ENCODE data around the gene GOLGA6L1. TPM values are rescaled to one million over a fixed set of nuclear protein-coding genes. Genes with fewer than 3 reads are reported as not detected.
"Not testable (repeated sequence)": the region's sequence is repeated elsewhere in the genome, so short reads cannot be mapped to it uniquely, and the experiment has no call there.

GOLGA6L1 gene
- total RNA-seq, 6 experiments from 2014 or later, result not detected

DNA sequence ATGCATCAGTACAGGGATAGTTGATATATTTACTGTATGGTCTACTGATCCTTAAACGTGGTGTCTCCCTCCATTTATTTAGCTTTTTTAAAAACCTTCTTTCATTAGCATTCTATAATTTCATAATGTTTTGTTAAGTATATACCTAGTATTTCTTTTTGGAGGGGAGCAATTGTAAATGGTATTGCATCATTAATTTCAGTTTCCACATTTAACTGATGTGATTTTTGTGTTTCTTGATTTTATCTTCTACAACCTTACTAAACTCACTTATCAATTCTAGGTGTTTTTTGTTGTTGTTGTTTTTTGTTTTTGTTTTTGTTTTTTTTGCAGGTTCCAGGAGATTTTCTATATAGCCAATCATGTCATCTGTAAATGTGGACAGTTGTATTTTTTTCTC lies 18.4 kb downstream of the GOLGA6L1 start:
- Histone ChIP-seq H3K4me1 (no peaks in the 10 kb centered on the region), H3K27ac (no peak overlapping the region), H3K4me3 (no peak overlapping the region), H3K36me3 (no peaks in the 10 kb centered on the region), H3K27me3 (no peaks in the 10 kb centered on the region), H3K9me3 (no peaks in the 10 kb centered on the region)
- TF ChIP-seq POLR2A (IDR thresholded peaks at IDR 0.05), result no peak
- TF ChIP-seq, protein P1, sequence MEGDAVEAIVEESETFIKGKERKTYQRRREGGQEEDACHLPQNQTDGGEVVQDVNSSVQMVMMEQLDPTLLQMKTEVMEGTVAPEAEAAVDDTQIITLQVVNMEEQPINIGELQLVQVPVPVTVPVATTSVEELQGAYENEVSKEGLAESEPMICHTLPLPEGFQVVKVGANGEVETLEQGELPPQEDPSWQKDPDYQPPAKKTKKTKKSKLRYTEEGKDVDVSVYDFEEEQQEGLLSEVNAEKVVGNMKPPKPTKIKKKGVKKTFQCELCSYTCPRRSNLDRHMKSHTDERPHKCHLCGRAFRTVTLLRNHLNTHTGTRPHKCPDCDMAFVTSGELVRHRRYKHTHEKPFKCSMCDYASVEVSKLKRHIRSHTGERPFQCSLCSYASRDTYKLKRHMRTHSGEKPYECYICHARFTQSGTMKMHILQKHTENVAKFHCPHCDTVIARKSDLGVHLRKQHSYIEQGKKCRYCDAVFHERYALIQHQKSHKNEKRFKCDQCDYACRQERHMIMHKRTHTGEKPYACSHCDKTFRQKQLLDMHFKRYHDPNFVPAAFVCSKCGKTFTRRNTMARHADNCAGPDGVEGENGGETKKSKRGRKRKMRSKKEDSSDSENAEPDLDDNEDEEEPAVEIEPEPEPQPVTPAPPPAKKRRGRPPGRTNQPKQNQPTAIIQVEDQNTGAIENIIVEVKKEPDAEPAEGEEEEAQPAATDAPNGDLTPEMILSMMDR (IDR thresholded peaks at IDR 0.05), result no peak
- DNase-seq (no peak), ATAC-seq (no peak)
- intact Hi-C loops (cut with DNase I), result no loop called here
- 35% methylated on average over 1 of the region's 1 CpG for WGBS (ENCODE audit: insufficient coverage, low coverage, low lambda C conversion rate, missing lambda C conversion rate)

DNA sequence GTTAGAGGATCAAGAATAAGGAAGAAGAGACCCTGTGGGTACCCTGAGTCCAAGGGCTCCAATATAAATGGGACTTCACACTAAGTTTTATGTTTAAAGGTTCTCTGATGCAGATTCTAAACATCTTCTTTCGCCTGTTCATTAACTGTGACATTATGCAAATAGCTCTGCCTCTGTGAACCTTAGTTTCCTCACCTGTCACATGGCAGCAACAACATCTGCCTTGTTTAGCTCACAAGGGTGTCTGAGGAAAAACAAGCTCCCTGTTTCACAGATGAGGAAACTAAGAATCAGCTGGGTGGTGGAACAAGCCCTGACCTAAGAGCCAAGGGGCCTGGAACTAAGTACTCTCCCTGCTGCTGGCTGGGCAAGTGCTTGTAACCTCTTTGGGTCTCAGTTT lies 40.8 kb downstream of the GOLGA6L1 start:
- Histone ChIP-seq H3K27me3 (no peaks in the 10 kb centered on the region), H3K4me3 (no peak overlapping the region), H3K27ac (no peak overlapping the region), H3K4me1 (no peaks in the 10 kb centered on the region), H3K36me3 (no peaks in the 10 kb centered on the region), H3K9me3 (no peaks in the 10 kb centered on the region)
- ATAC-seq (no peak), DNase-seq (no peak)
- 23% methylated on average over 1 of the region's 1 CpG for WGBS (ENCODE audit: insufficient coverage, low coverage, low lambda C conversion rate, missing lambda C conversion rate)
- intact Hi-C loops (cut with DNase I), result no loop called here
- TF ChIP-seq, protein P1 (IDR thresholded peaks at IDR 0.05), result no peak
- no peak for TF ChIP-seq POLR2A (IDR thresholded peaks at IDR 0.05)

DNA sequence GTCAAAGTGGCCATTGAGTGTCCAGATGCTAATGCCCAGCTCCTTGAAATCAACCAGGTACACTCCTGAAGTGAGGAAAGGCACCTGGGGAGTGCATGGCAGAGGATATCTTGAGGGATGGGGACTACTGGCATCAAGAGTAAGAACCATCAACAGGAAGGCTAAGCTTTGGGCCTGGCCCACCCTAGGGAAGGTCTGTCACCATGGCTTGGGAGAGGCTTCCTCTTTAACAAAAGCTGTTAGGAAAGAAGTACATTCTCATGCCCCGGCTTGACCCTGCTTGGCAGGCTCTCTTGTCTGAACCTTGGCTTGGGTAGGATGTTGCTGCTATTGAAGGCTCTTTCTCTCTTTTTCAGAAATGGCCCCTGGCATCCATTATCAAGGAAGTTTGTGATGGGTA lies 53.5 kb downstream of the GOLGA6L1 start:
- Histone ChIP-seq H3K36me3 (no peaks in the 10 kb centered on the region), H3K27me3 (no peaks in the 10 kb centered on the region), H3K4me3 (no peak overlapping the region), H3K9me3 (no peaks in the 10 kb centered on the region), H3K27ac (no peak overlapping the region), H3K4me1 (no peaks in the 10 kb centered on the region)
- no peak for TF ChIP-seq POLR2A (IDR thresholded peaks at IDR 0.05)
- TF ChIP-seq, protein P1 (IDR thresholded peaks at IDR 0.05), result no peak
- DNase-seq, result no peak
- WGBS (ENCODE audit: insufficient coverage, low coverage, low lambda C conversion rate, missing lambda C conversion rate), result 80% methylated on average over 1 of the region's 1 CpG
- no peak for ATAC-seq
- intact Hi-C loops (cut with DNase I), result no loop called here

DNA sequence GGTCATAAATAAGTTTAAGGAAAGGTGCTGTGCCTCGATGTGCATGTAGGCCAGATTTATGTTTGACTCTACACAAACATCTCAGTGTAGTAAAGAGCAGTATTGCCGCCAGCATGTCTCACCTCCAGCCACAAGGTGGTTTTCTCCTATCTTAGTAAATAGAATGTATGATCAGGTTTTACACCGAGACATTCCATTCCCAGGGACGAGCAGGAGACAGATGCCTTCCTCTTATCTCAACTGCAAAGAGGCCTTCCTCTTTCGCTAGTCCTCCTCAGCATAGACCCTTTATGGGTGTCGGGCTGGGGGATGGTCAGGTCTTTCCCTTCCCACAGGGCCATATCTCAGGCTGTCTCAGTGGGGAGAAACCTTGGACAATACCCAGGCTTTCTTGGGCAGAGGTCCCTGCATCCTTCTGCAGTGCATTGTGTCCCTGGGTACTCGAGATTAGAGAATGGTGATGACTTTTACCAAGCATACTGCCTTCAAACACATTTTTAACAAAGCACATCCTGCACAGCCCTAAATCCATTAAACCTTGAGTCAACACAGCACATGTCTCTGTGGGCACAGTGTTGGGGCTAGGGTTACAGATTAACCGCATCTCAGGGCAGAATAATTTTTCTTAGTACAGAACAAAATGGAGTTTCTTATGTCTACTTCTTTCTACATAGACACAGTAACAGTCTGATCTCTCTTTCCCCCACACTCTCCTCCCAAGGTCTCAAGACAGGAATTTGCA lies 54.5 kb downstream of the GOLGA6L1 start:
- H3K4me1 ChIP-seq; DNase-seq; H3K27me3 ChIP-seq; H3K4me3 ChIP-seq; H3K36me3 ChIP-seq; H3K27ac ChIP-seq; ATAC-seq; intact Hi-C loops (cut with DNase I); H3K9me3 ChIP-seq: not testable (repeated sequence)
- 57% methylated on average over 8 of the region's 8 CpGs for WGBS (ENCODE audit: insufficient coverage, low coverage, low lambda C conversion rate, missing lambda C conversion rate)

DNA sequence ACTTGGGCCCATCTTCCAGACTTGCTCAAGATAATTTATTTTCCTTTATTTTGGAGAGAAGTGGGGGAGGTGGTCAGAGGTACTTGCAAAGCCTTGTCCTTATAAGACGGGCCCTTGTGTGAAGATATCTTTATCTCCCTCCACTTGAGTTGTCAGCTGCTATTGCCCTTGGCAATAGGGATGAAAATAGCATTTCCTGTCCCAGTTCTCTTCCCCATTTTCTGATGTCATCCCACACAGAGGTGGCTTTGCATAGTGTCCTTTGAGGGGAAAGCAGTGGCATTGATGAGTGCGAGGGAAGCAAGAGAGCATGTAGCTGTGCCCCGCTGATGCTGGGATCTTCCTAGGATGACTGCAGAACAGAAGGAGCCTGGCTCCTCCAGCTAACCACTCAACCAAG lies 55.4 kb downstream of the GOLGA6L1 start:
- Histone ChIP-seq H3K36me3 (no peaks in the 10 kb centered on the region), H3K27me3 (no peaks in the 10 kb centered on the region), H3K9me3 (no peaks in the 10 kb centered on the region), H3K4me3 (no peak overlapping the region), H3K27ac (no peak overlapping the region), H3K4me1 (no peaks in the 10 kb centered on the region)
- 50% methylated on average over 2 of the region's 3 CpGs for WGBS (ENCODE audit: insufficient coverage, low coverage, low lambda C conversion rate, missing lambda C conversion rate)
- ATAC-seq (no peak), DNase-seq (no peak)
- TF ChIP-seq POLR2A (IDR thresholded peaks at IDR 0.05), result no peak
- TF ChIP-seq, protein P1 (IDR thresholded peaks at IDR 0.05), result no peak
- intact Hi-C loops (cut with DNase I), result no loop called here

All from right lobe of liver (tissue), 6 donors.